ENCODE results near the gene SYNRG. TPM values are rescaled to one million over a fixed set of nuclear protein-coding genes. Genes with fewer than 3 reads are reported as not detected.

The SYNRG gene
- total and polyA plus RNA-seq, 2 of the 13 experiments (the other 11 are each of a cell fraction or from before 2014, with no cell fraction given) = 7.3 to 8.7 TPM

GRCh38 chr17:37650419-37651003 lies 41.3 kb upstream of the SYNRG start (continued):
- TF ChIP-seq THAP11 (CRISPR knock-in tag; IDR thresholded peaks at IDR 0.05) = 0 out of 2 replicates have a peak, but pooled peaks have one; percentile 15
- TF ChIP-seq KAT8 (CRISPR knock-in tag; IDR thresholded peaks at IDR 0.05) = 0 out of 2 replicates have a peak, but pooled peaks have one; percentile 37
- TF ChIP-seq ZNF644 (CRISPR knock-in tag; IDR thresholded peaks at IDR 0.05; ENCODE audit: low read depth) = peak; percentile 41; the same call in 1 of the 2 replicates
- TF ChIP-seq ZHX2 (IDR thresholded peaks at IDR 0.05; ENCODE audit: low read depth) = no peak
- no peak for TF ChIP-seq ZHX2 (CRISPR knock-in tag; IDR thresholded peaks at IDR 0.05; ENCODE audit: borderline replicate concordance)
- 0 out of 2 replicates have a peak, but pooled peaks have one; percentile 22 for TF ChIP-seq HOMEZ (CRISPR knock-in tag; IDR thresholded peaks at IDR 0.05; ENCODE audit: low read depth)
- 0 out of 2 replicates have a peak, but pooled peaks have one; percentile 10 for TF ChIP-seq RFXAP (CRISPR knock-in tag; IDR thresholded peaks at IDR 0.05; ENCODE audit: borderline replicate concordance)
- TF ChIP-seq FOSL2 (CRISPR knock-in tag; IDR thresholded peaks at IDR 0.05) = 0 out of 2 replicates have a peak, but pooled peaks have one; percentile 8
- peak; percentile 36 for TF ChIP-seq HNF4A (CRISPR knock-in tag; IDR thresholded peaks at IDR 0.05)
- TF ChIP-seq FOXA3 (CRISPR knock-in tag; IDR thresholded peaks at IDR 0.05) = peak; percentile 56
- TF ChIP-seq ARID5B (CRISPR knock-in tag; IDR thresholded peaks at IDR 0.05) = 0 out of 2 replicates have a peak, but pooled peaks have one; percentile 11
- TF ChIP-seq RXRB (CRISPR knock-in tag; IDR thresholded peaks at IDR 0.05; ENCODE audit: borderline replicate concordance) = peak; percentile 25; the same call in 1 of the 2 replicates
- TF ChIP-seq SAP130 (CRISPR knock-in tag; IDR thresholded peaks at IDR 0.05; ENCODE audit: low read depth) = 0 out of 2 replicates have a peak, but pooled peaks have one; percentile 14
- TF ChIP-seq MIXL1 (CRISPR knock-in tag; IDR thresholded peaks at IDR 0.05) = 0 out of 2 replicates have a peak, but pooled peaks have one; percentile 52
- TF ChIP-seq RAD21 (CRISPR knock-in tag; IDR thresholded peaks at IDR 0.05) = peak; percentile 86
- TF ChIP-seq CTCF (CRISPR knock-in tag; IDR thresholded peaks at IDR 0.05) = peak; percentile 81
- peak; percentile 29; the same call in 1 of the 2 replicates for TF ChIP-seq GATAD2A (CRISPR knock-in tag; IDR thresholded peaks at IDR 0.05)

All from HepG2 (cell line).